ENCODE results near the gene SYNE3.
"Not testable (repeated sequence)": the region's sequence is repeated elsewhere in the genome, so short reads cannot be mapped to it uniquely, and the experiment has no call there.

Gene SYNE3

GRCh38 chr14:95513291-95513690, 3.2 kb downstream of the SYNE3 start:
- Histone ChIP-seq H3K27me3 (ENCODE audit: control insufficient read depth, insufficient read depth, low read length) (peaks cover 40% of the 10 kb centered on the region), H3K9me3 (ENCODE audit: control insufficient read depth, insufficient read depth, low read length) (no peaks in the 10 kb centered on the region), H3K4me1 (ENCODE audit: control insufficient read depth, insufficient read depth, low read length) (peaks cover 15% of the 10 kb centered on the region), H3K36me3 (ENCODE audit: control insufficient read depth, insufficient read depth, low read length) (no peaks in the 10 kb centered on the region), H3K27ac (ENCODE audit: low read depth, low read length) (no peak overlapping the region), H3K9ac (ENCODE audit: low read depth, low read length) (no peak overlapping the region), H3K4me3 (ENCODE audit: low read depth, low read length) (no peak overlapping the region)

GRCh38 chr14:95511687-95512086, 4.8 kb downstream of the SYNE3 start:
- Histone ChIP-seq H3K4me1 (ENCODE audit: control insufficient read depth, insufficient read depth, low read length) (peaks cover 15% of the 10 kb centered on the region), H3K27ac (ENCODE audit: low read depth, low read length) (no peak overlapping the region), H3K9ac (ENCODE audit: low read depth, low read length) (no peak overlapping the region)

GRCh38 chr14:95510804-95511203, 5.6 kb downstream of the SYNE3 start:
- peaks cover 18% of the 10 kb centered on the region for H3K27me3 ChIP-seq (ENCODE audit: control insufficient read depth, insufficient read depth, low read length)
- peaks cover 14% of the 10 kb centered on the region for H3K4me1 ChIP-seq (ENCODE audit: control insufficient read depth, insufficient read depth, low read length)
- no peaks in the 10 kb centered on the region for H3K9me3 ChIP-seq (ENCODE audit: control insufficient read depth, insufficient read depth, low read length)
- no peaks in the 10 kb centered on the region for H3K36me3 ChIP-seq (ENCODE audit: control insufficient read depth, insufficient read depth, low read length)
- no peak overlapping the region for H3K4me3 ChIP-seq (ENCODE audit: low read depth, low read length)
- no peak overlapping the region for H3K27ac ChIP-seq (ENCODE audit: low read depth, low read length)
- no peak overlapping the region for H3K9ac ChIP-seq (ENCODE audit: low read depth, low read length)

More at GRCh38 chr14:95511687-95512086, 4.8 kb downstream of the SYNE3 start:
- Histone ChIP-seq H3K4me3 (ENCODE audit: low read depth, low read length) (no peak overlapping the region), H3K27me3 (ENCODE audit: control insufficient read depth, insufficient read depth, low read length) (peaks cover 24% of the 10 kb centered on the region), H3K36me3 (ENCODE audit: control insufficient read depth, insufficient read depth, low read length) (no peaks in the 10 kb centered on the region), H3K9me3 (ENCODE audit: control insufficient read depth, insufficient read depth, low read length) (no peaks in the 10 kb centered on the region)

- H3K4me3 ChIP-seq (ENCODE audit: low read depth, low read length); H3K9ac ChIP-seq (ENCODE audit: low read depth, low read length); H3K4me1 ChIP-seq (ENCODE audit: control insufficient read depth, insufficient read depth, low read length); H3K36me3 ChIP-seq (ENCODE audit: control insufficient read depth, insufficient read depth, low read length); H3K27ac ChIP-seq (ENCODE audit: low read depth, low read length); H3K9me3 ChIP-seq (ENCODE audit: control insufficient read depth, insufficient read depth, low read length): not testable (repeated sequence)
- H3K27me3 ChIP-seq (ENCODE audit: control insufficient read depth, insufficient read depth, low read length) = peaks cover 13% of the 10 kb centered on the region
Measured at GRCh38 chr14:95510344-95510743, 6.1 kb downstream of the SYNE3 start.

- Histone ChIP-seq H3K27me3 (ENCODE audit: control insufficient read depth, insufficient read depth, low read length) (peaks cover 5% of the 10 kb centered on the region), H3K36me3 (ENCODE audit: control insufficient read depth, insufficient read depth, low read length) (no peaks in the 10 kb centered on the region), H3K9me3 (ENCODE audit: control insufficient read depth, insufficient read depth, low read length) (no peaks in the 10 kb centered on the region), H3K4me1 (ENCODE audit: control insufficient read depth, insufficient read depth, low read length) (0 out of 2 replicates have a peak, but pooled peaks cover under 1% of the 10 kb centered on the region), H3K27ac (ENCODE audit: low read depth, low read length) (no peak overlapping the region), H3K4me3 (ENCODE audit: low read depth, low read length) (no peak overlapping the region), H3K9ac (ENCODE audit: low read depth, low read length) (no peak overlapping the region)
Measured at GRCh38 chr14:95509495-95509894, 7.0 kb downstream of the SYNE3 start.

- Histone ChIP-seq H3K9me3 (ENCODE audit: control insufficient read depth, insufficient read depth, low read length) (no peaks in the 10 kb centered on the region), H3K4me3 (ENCODE audit: low read depth, low read length) (no peak overlapping the region), H3K9ac (ENCODE audit: low read depth, low read length) (no peak overlapping the region), H3K27ac (ENCODE audit: low read depth, low read length) (no peak overlapping the region), H3K27me3 (ENCODE audit: control insufficient read depth, insufficient read depth, low read length) (no peaks in the 10 kb centered on the region), H3K4me1 (ENCODE audit: control insufficient read depth, insufficient read depth, low read length) (no peaks in the 10 kb centered on the region), H3K36me3 (ENCODE audit: control insufficient read depth, insufficient read depth, low read length) (no peaks in the 10 kb centered on the region)
Measured at GRCh38 chr14:95508377-95508776, 8.1 kb downstream of the SYNE3 start.

GRCh38 chr14:95507701-95508103, 8.7 kb downstream of the SYNE3 start:
- Histone ChIP-seq H3K4me3 (ENCODE audit: low read depth, low read length) (no peak overlapping the region), H3K27me3 (ENCODE audit: control insufficient read depth, insufficient read depth, low read length) (no peaks in the 10 kb centered on the region), H3K27ac (ENCODE audit: low read depth, low read length) (no peak overlapping the region), H3K36me3 (ENCODE audit: control insufficient read depth, insufficient read depth, low read length) (no peaks in the 10 kb centered on the region), H3K9me3 (ENCODE audit: control insufficient read depth, insufficient read depth, low read length) (no peaks in the 10 kb centered on the region), H3K9ac (ENCODE audit: low read depth, low read length) (no peak overlapping the region), H3K4me1 (ENCODE audit: control insufficient read depth, insufficient read depth, low read length) (no peaks in the 10 kb centered on the region)

GRCh38 chr14:95507174-95507573, 9.3 kb downstream of the SYNE3 start:
- Histone ChIP-seq H3K9ac (ENCODE audit: low read depth, low read length) (no peak overlapping the region), H3K9me3 (ENCODE audit: control insufficient read depth, insufficient read depth, low read length) (no peaks in the 10 kb centered on the region), H3K4me1 (ENCODE audit: control insufficient read depth, insufficient read depth, low read length) (no peaks in the 10 kb centered on the region), H3K4me3 (ENCODE audit: low read depth, low read length) (no peak overlapping the region), H3K27me3 (ENCODE audit: control insufficient read depth, insufficient read depth, low read length) (no peaks in the 10 kb centered on the region), H3K27ac (ENCODE audit: low read depth, low read length) (no peak overlapping the region), H3K36me3 (ENCODE audit: control insufficient read depth, insufficient read depth, low read length) (no peaks in the 10 kb centered on the region)

- no peaks in the 10 kb centered on the region for H3K4me1 ChIP-seq (ENCODE audit: control insufficient read depth, insufficient read depth, low read length)
- H3K9ac ChIP-seq (ENCODE audit: low read depth, low read length) = no peak overlapping the region
Measured at GRCh38 chr14:95505030-95505589, 11.3 kb downstream of the SYNE3 start.

GRCh38 chr14:95504135-95505029, 12.1 kb downstream of the SYNE3 start:
- Histone ChIP-seq H3K4me3 (ENCODE audit: low read depth, low read length) (no peak overlapping the region), H3K4me1 (ENCODE audit: control insufficient read depth, insufficient read depth, low read length) (no peaks in the 10 kb centered on the region), H3K9me3 (ENCODE audit: control insufficient read depth, insufficient read depth, low read length) (no peaks in the 10 kb centered on the region), H3K36me3 (ENCODE audit: control insufficient read depth, insufficient read depth, low read length) (no peaks in the 10 kb centered on the region), H3K27me3 (ENCODE audit: control insufficient read depth, insufficient read depth, low read length) (no peaks in the 10 kb centered on the region), H3K27ac (ENCODE audit: low read depth, low read length) (no peak overlapping the region), H3K9ac (ENCODE audit: low read depth, low read length) (no peak overlapping the region)

More at GRCh38 chr14:95505030-95505589, 11.3 kb downstream of the SYNE3 start:
- H3K9me3 ChIP-seq (ENCODE audit: control insufficient read depth, insufficient read depth, low read length) = no peaks in the 10 kb centered on the region
- H3K27ac ChIP-seq (ENCODE audit: low read depth, low read length) = no peak overlapping the region
- no peaks in the 10 kb centered on the region for H3K36me3 ChIP-seq (ENCODE audit: control insufficient read depth, insufficient read depth, low read length)
- no peak overlapping the region for H3K4me3 ChIP-seq (ENCODE audit: low read depth, low read length)
- no peaks in the 10 kb centered on the region for H3K27me3 ChIP-seq (ENCODE audit: control insufficient read depth, insufficient read depth, low read length)

- no peaks in the 10 kb centered on the region for H3K9me3 ChIP-seq (ENCODE audit: control insufficient read depth, insufficient read depth, low read length)
- no peaks in the 10 kb centered on the region for H3K4me1 ChIP-seq (ENCODE audit: control insufficient read depth, insufficient read depth, low read length)
- no peak overlapping the region for H3K27ac ChIP-seq (ENCODE audit: low read depth, low read length)
- no peaks in the 10 kb centered on the region for H3K27me3 ChIP-seq (ENCODE audit: control insufficient read depth, insufficient read depth, low read length)
- H3K9ac ChIP-seq (ENCODE audit: low read depth, low read length) = no peak overlapping the region
- H3K4me3 ChIP-seq (ENCODE audit: low read depth, low read length) = no peak overlapping the region
- no peaks in the 10 kb centered on the region for H3K36me3 ChIP-seq (ENCODE audit: control insufficient read depth, insufficient read depth, low read length)
Measured at GRCh38 chr14:95503365-95504134, 12.9 kb downstream of the SYNE3 start.

Measured in HUES48 (cell line).